ENCODE data around the gene CAB39. TPM values are rescaled to one million over a fixed set of nuclear protein-coding genes. Genes with fewer than 3 reads are reported as not detected.

Gene CAB39
- total RNA-seq, 1 experiment from 2014 or later: 88.7 TPM

DNA sequence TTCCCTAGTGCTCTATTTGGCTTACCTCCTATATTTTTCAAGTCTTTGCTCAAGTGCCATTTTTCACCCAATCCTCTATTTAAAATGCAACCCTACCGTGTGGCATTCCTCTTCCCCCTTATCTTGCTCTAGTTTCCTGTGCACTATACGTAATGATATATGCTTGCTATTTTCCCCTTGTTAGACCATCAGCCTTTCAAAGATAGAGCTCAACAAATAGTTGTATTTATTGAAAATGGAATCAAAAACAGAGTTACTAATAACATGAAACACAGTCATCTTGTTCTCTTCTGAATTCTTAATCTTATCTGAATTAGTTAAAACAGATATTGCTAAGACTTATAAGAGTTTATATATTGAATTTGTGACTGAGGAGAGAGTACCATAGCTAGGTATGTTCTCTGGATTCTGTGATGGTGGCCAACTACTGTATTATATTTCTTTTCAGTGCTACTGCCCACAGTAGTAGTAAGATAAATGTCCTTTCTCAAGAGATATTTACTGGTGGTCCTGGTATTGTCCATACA, 55.3 kb downstream of the CAB39 start:
- no peak overlapping the region for H3K4me3 Mint-ChIP-seq (ENCODE audit: low read depth, unreplicated experiment)
- no peaks in the 10 kb centered on the region for H3K9me3 Mint-ChIP-seq (ENCODE audit: low read depth, unreplicated experiment)
- CTCF ChIA-PET: interaction anchor here (0.6 to 1.5 kb wide), 2 partner anchors 29 to 54 kb away, joined by 3 to 4 read pairs; no protein-coding TSS in a partner anchor
- H3K27ac Mint-ChIP-seq (ENCODE audit: unreplicated experiment): no peak overlapping the region
- no peaks in the 10 kb centered on the region for H3K27me3 Mint-ChIP-seq (ENCODE audit: unreplicated experiment)
- DNase-seq: no peak
- TF ChIP-seq, protein P1, sequence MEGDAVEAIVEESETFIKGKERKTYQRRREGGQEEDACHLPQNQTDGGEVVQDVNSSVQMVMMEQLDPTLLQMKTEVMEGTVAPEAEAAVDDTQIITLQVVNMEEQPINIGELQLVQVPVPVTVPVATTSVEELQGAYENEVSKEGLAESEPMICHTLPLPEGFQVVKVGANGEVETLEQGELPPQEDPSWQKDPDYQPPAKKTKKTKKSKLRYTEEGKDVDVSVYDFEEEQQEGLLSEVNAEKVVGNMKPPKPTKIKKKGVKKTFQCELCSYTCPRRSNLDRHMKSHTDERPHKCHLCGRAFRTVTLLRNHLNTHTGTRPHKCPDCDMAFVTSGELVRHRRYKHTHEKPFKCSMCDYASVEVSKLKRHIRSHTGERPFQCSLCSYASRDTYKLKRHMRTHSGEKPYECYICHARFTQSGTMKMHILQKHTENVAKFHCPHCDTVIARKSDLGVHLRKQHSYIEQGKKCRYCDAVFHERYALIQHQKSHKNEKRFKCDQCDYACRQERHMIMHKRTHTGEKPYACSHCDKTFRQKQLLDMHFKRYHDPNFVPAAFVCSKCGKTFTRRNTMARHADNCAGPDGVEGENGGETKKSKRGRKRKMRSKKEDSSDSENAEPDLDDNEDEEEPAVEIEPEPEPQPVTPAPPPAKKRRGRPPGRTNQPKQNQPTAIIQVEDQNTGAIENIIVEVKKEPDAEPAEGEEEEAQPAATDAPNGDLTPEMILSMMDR (IDR thresholded peaks at IDR 0.05; ENCODE audit: unreplicated experiment): no peak
- BruUV-seq (replicated peaks): no TSS peak
- H3K4me1 Mint-ChIP-seq (ENCODE audit: low read depth, unreplicated experiment): peaks cover 41% of the 10 kb centered on the region
- peaks cover 36% of the 10 kb centered on the region for H3K36me3 Mint-ChIP-seq (ENCODE audit: insufficient read depth, unreplicated experiment)
- intact Hi-C loops (cut with micrococcal nuclease; ENCODE audit: unreplicated experiment): no loop called here

DNA sequence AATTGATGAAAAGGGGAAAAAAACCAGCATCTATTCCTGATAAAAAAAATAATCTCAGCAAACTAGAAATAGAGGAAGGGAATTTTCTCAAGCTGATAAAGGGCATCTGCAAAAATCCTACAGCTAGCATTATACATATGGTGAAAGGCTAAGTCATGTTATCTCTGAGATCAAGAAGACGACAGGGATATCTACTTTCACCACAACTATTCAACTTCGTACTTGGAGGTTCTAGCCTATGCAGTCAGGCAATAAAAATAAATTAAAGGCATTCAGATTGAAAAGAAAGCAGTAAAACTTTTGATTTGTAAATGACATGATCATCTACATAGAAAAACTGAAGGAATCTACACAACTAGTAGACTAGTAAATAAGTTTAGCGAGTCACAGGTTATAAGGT, 58.2 kb downstream of the CAB39 start:
- peaks cover 58% of the 10 kb centered on the region for H3K4me1 Mint-ChIP-seq (ENCODE audit: low read depth, unreplicated experiment)
- no peak for DNase-seq
- BruUV-seq (replicated peaks): no TSS peak
- intact Hi-C loops (cut with micrococcal nuclease; ENCODE audit: unreplicated experiment): no loop called here
- peaks cover 27% of the 10 kb centered on the region for H3K36me3 Mint-ChIP-seq (ENCODE audit: insufficient read depth, unreplicated experiment)
- no peaks in the 10 kb centered on the region for H3K27me3 Mint-ChIP-seq (ENCODE audit: unreplicated experiment)
- H3K27ac Mint-ChIP-seq (ENCODE audit: unreplicated experiment): no peak overlapping the region
- no peaks in the 10 kb centered on the region for H3K9me3 Mint-ChIP-seq (ENCODE audit: low read depth, unreplicated experiment)
- CTCF ChIA-PET: no interaction called here
- TF ChIP-seq, protein P1 (IDR thresholded peaks at IDR 0.05; ENCODE audit: unreplicated experiment): no peak
- H3K4me3 Mint-ChIP-seq (ENCODE audit: low read depth, unreplicated experiment): no peak overlapping the region

DNA sequence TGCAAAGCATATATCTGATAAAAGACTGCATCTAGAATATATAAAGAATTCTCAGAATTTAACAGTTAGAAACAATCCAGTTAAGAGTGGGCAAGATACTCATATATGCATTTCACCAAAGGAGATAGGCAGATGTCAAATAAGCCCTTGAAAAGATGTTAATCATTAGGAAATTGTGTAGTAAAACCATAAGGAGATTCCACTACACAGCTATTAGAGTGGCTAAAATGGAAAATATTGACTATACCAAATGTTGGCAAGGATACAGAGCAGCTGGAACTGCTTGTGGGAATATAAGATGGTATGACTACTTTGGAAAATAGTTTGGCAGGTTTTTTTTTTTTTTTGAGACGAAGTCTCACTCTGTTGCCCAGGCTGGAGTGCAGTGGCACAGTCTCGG, 59.5 kb downstream of the CAB39 start:
- DNase-seq: no peak
- Mint-ChIP-seq H3K36me3 (ENCODE audit: insufficient read depth, unreplicated experiment) (peaks cover 22% of the 10 kb centered on the region), H3K4me1 (ENCODE audit: low read depth, unreplicated experiment) (peaks cover 60% of the 10 kb centered on the region), H3K27me3 (ENCODE audit: unreplicated experiment) (no peaks in the 10 kb centered on the region), H3K4me3 (ENCODE audit: low read depth, unreplicated experiment) (no peak overlapping the region), H3K27ac (ENCODE audit: unreplicated experiment) (no peak overlapping the region), H3K9me3 (ENCODE audit: low read depth, unreplicated experiment) (no peaks in the 10 kb centered on the region)
- TF ChIP-seq, protein P1 (IDR thresholded peaks at IDR 0.05; ENCODE audit: unreplicated experiment): no peak
- intact Hi-C loops (cut with micrococcal nuclease; ENCODE audit: unreplicated experiment): no loop called here
- no TSS peak for BruUV-seq (replicated peaks)
- CTCF ChIA-PET: interaction anchor here (0.7 kb wide), 1 partner anchor 523 kb away, joined by 7 read pairs; no protein-coding TSS in a partner anchor

DNA sequence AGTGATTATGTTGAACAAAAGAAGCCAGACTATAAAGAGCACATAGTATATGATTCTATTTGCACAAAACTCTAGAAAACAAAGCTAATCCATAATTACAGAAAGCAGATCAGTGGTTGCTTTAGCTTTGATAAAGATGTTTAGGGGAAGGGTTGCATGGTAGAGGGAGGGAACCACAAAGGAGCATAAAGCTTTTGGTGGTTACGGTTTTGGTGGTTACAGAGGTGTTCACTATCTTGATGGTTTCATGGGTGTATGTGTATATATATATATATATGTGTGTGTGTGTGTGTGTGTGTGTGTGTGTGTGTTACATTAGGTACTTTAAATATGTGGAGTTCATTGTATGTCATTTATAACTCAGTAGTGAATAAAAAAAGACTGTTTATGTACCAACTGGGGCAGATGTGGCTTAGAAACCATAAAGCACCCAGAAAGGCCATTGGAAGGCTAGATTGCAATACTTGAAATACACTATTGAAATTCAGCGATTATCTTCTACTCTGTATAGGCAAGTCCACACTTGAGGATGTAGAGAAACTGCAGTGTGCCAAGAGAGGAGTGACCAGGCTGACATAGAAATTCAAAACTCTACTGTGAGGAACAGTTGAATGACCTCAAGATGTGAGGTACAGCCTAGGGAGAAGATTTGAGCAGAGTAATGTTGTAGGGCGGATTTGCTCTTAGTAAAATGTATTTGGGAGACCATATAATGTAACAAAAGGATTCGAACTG, 60.6 kb downstream of the CAB39 start:
- TF ChIP-seq, protein P1 (IDR thresholded peaks at IDR 0.05; ENCODE audit: unreplicated experiment): no peak
- Mint-ChIP-seq H3K27ac (ENCODE audit: unreplicated experiment) (peak overlapping the region; percentile 0), H3K27me3 (ENCODE audit: unreplicated experiment) (no peaks in the 10 kb centered on the region), H3K4me3 (ENCODE audit: low read depth, unreplicated experiment) (no peak overlapping the region), H3K4me1 (ENCODE audit: low read depth, unreplicated experiment) (peaks cover 59% of the 10 kb centered on the region), H3K9me3 (ENCODE audit: low read depth, unreplicated experiment) (no peaks in the 10 kb centered on the region), H3K36me3 (ENCODE audit: insufficient read depth, unreplicated experiment) (peaks cover 28% of the 10 kb centered on the region)
- intact Hi-C loops (cut with micrococcal nuclease; ENCODE audit: unreplicated experiment): no loop called here
- CTCF ChIA-PET: interaction anchor here (0.7 to 0.9 kb wide), 2 partner anchors 8 to 524 kb away, joined by 6 to 7 read pairs; no protein-coding TSS in a partner anchor
- BruUV-seq (replicated peaks): no TSS peak
- no peak for DNase-seq
